H1 (cell line): ENCODE results near the gene SLC19A1. TPM values are rescaled to one million over a fixed set of nuclear protein-coding genes. Genes with fewer than 3 reads are reported as not detected.

Experiments used
- CTCF ChIA-PET: fragments of 300-600 bp; sonication (Branson Sonifier 250); formaldehyde crosslinking; loops from one replicate; lab custom pipeline; 2021; ENCODE audit not compliant: partially characterized antibody; lab: Charles Lee
- POLR2A ChIA-PET: fragments of 300-600 bp; sonication (Branson Sonifier 250); formaldehyde crosslinking; loops from one replicate; lab custom pipeline; 2021; ENCODE audit warnings: inconsistent platforms; ENCODE audit not compliant: partially characterized antibody; lab: Charles Lee
- DNase-seq, 2 experiments: peaks; one replicate each; pipeline versions ENCODE4 v3.0.0 to v3.0.0-alpha.2; 2010 to 2022; ENCODE audit warnings: low spot score in 2 of 2, low read depth in 1 of 2, mixed read lengths in 1 of 2
- FAIRE-seq: peaks from 2 replicates; lab custom pipeline; 2011; peaks lifted over from hg19 to GRCh38; lab: Jason Lieb, UNC
- H2AFZ ChIP-seq: 2 replicates; pipeline ENCODE4 v1.8.1; 2012; ENCODE audit warnings: low read length, inconsistent platforms
- H2AK5ac ChIP-seq: 2 replicates; pipeline ENCODE4 v1.6.1; 2013; ENCODE audit warnings: low read depth, low read length
- H2BK120ac ChIP-seq: replicated peaks from 2 replicates; pipeline ENCODE3; 2013; ENCODE audit warnings: low read depth, low read length, inconsistent platforms
- H2BK12ac ChIP-seq: 2 replicates; pipeline ENCODE4 v1.6.1; 2013; ENCODE audit warnings: low read depth, low read length
- H2BK15ac ChIP-seq: 2 replicates; pipeline ENCODE4 v1.6.1; 2013; ENCODE audit warnings: low read length
- H2BK20ac ChIP-seq: 2 replicates; pipeline ENCODE4 v1.6.1; 2013; ENCODE audit warnings: low read length
- H2BK5ac ChIP-seq: 2 replicates; pipeline ENCODE4 v1.6.1; 2013; ENCODE audit warnings: low read depth, low read length
- H3K14ac ChIP-seq: 2 replicates; pipeline ENCODE4 v1.6.1; 2013; ENCODE audit warnings: inconsistent platforms; ENCODE audit not compliant: insufficient read length
- H3K18ac ChIP-seq: 2 replicates; pipeline ENCODE4 v1.6.1; 2013; ENCODE audit warnings: low read length; ENCODE audit errors: extremely low read depth
- H3K23ac ChIP-seq: 2 replicates; pipeline ENCODE4 v1.6.1; 2013; ENCODE audit warnings: inconsistent platforms; ENCODE audit not compliant: insufficient read length
- H3K23me2 ChIP-seq: 2 replicates; pipeline ENCODE4 v1.6.1; 2013; ENCODE audit warnings: low read depth, low read length
- H3K27ac ChIP-seq: 2 replicates; pipeline ENCODE4 v1.6.1; 2011; ENCODE audit warnings: low read depth, low read length, inconsistent platforms
- H3K27me3 ChIP-seq, 4 experiments: replicated peaks in 1 of 4; 1 replicate in 1 of 4; 2 replicates in 3 of 4; pipeline versions ENCODE4 v1.6.1 to v1.8.1; 2011 to 2013; ENCODE audit warnings: low read length in 3 of 4, mild to moderate bottlenecking in 3 of 4, inconsistent platforms in 2 of 4, mixed read lengths in 2 of 4, moderate library complexity in 1 of 4; ENCODE audit not compliant: control insufficient read depth in 3 of 4, insufficient read depth in 3 of 4; ENCODE audit errors: extremely low read depth in 1 of 4
- H3K36me3 ChIP-seq, 4 experiments: 2 replicates each; pipeline versions ENCODE4 v1.6.1 to v1.8.1; 2011 to 2013; ENCODE audit warnings: mild to moderate bottlenecking in 4 of 4, low read length in 3 of 4, moderate library complexity in 2 of 4, control low read depth in 1 of 4, inconsistent platforms in 1 of 4; ENCODE audit not compliant: insufficient read depth in 4 of 4, control insufficient read depth in 2 of 4
- H3K4ac ChIP-seq: replicated peaks from 2 replicates; pipeline ENCODE3; 2013; ENCODE audit warnings: low read length, low read depth, mixed read lengths, inconsistent platforms; ENCODE audit not compliant: insufficient read length
- H3K4me1 ChIP-seq, 4 experiments: replicated peaks in 1 of 4; 1 replicate in 1 of 4; 2 replicates in 3 of 4; pipeline versions ENCODE4 v1.6.1 to v1.8.1; 2011 to 2013; ENCODE audit warnings: low read length in 3 of 4, inconsistent platforms in 2 of 4, mixed read lengths in 1 of 4; ENCODE audit not compliant: insufficient read depth in 4 of 4, control insufficient read depth in 3 of 4
- H3K4me2 ChIP-seq, 2 experiments: 2 replicates each; pipeline versions ENCODE4 v1.6.1 to v1.8.1; 2011 to 2013; ENCODE audit warnings: low read depth in 2 of 2, low read length in 2 of 2, control low read depth in 1 of 2, inconsistent platforms in 1 of 2, mild to moderate bottlenecking in 1 of 2; ENCODE audit not compliant: insufficient read depth in 1 of 2
- H3K4me3 ChIP-seq, 4 experiments: fragments of 200-600, 300-600 bp in 1 of 4; sonication (generic), shearing (Covaris generic), sonication (Bioruptor Twin) in 1 of 4; 2 replicates each; pipeline versions ENCODE4 v1.5.1 to v1.8.1; 2011 to 2016; ENCODE audit warnings: low read length in 4 of 4, low read depth in 3 of 4, control low read depth in 2 of 4, inconsistent platforms in 2 of 4, mild to moderate bottlenecking in 2 of 4, mixed read lengths in 1 of 4, moderate library complexity in 1 of 4; ENCODE audit not compliant: insufficient read depth in 2 of 4; ENCODE audit errors: extremely low read depth in 1 of 4
- H3K56ac ChIP-seq: replicated peaks from 2 replicates; pipeline ENCODE3; 2013; ENCODE audit warnings: low read depth, mild to moderate bottlenecking, mixed read lengths, low read length, inconsistent platforms; ENCODE audit not compliant: insufficient read length
- H3K79me1 ChIP-seq: 2 replicates; pipeline ENCODE4 v1.6.1; 2013; ENCODE audit warnings: low read depth, low read length, control low read depth
- H3K79me2 ChIP-seq, 2 experiments: 2 replicates each; pipeline versions ENCODE4 v1.6.1 to v1.8.1; 2012 to 2013; ENCODE audit warnings: low read length in 2 of 2, mild to moderate bottlenecking in 2 of 2, inconsistent platforms in 1 of 2; ENCODE audit not compliant: insufficient read depth in 2 of 2, control insufficient read depth in 1 of 2
- H3K9ac ChIP-seq, 4 experiments: replicated peaks in 1 of 4; 1 replicate in 1 of 4; 2 replicates in 3 of 4; pipeline versions ENCODE4 v1.6.1 to v1.8.1; 2011 to 2013; ENCODE audit warnings: low read depth in 3 of 4, low read length in 3 of 4, control low read depth in 2 of 4, mild to moderate bottlenecking in 2 of 4, moderate library complexity in 2 of 4, inconsistent platforms in 1 of 4; ENCODE audit errors: extremely low read depth in 1 of 4
- H3K9me3 ChIP-seq, 2 experiments: 2 replicates each; pipeline versions ENCODE4 v1.6.1 to v1.8.1; 2012 to 2013; ENCODE audit warnings: mild to moderate bottlenecking in 2 of 2, moderate library complexity in 2 of 2, control low read depth in 1 of 2, inconsistent platforms in 1 of 2, low read depth in 1 of 2, low read length in 1 of 2, mixed read lengths in 1 of 2; ENCODE audit not compliant: insufficient read depth in 2 of 2
- H4K20me1 ChIP-seq, 2 experiments: replicated peaks in 1 of 2; 2 replicates each; pipeline versions ENCODE3 to v1.8.1; 2011 to 2013; ENCODE audit warnings: inconsistent platforms in 2 of 2, low read length in 2 of 2, mild to moderate bottlenecking in 1 of 2; ENCODE audit not compliant: insufficient read depth in 2 of 2, control insufficient read depth in 1 of 2
- H4K5ac ChIP-seq: 2 replicates; pipeline ENCODE4 v1.6.1; 2013; ENCODE audit warnings: low read length, low read depth, mixed read lengths, inconsistent platforms; ENCODE audit not compliant: insufficient read length
- H4K8ac ChIP-seq: 2 replicates; pipeline ENCODE4 v1.8.0; 2013; ENCODE audit warnings: mild to moderate bottlenecking, moderate library complexity, low read length, inconsistent platforms; ENCODE audit not compliant: insufficient read depth; ENCODE audit errors: extremely low read depth
- H4K91ac ChIP-seq: replicated peaks from 2 replicates; pipeline ENCODE3; 2013; ENCODE audit warnings: low read length, mixed read lengths, inconsistent platforms; ENCODE audit not compliant: insufficient read length
- CBX8 ChIP-seq: fragments of 300-800, 300-1000 bp; sonication (generic); IDR thresholded peaks from 2 replicates; pipeline ENCODE4 v1.7.1; 2016; ENCODE audit warnings: low read depth, low read length, borderline replicate concordance
- EP300 ChIP-seq, 2 experiments: IDR thresholded peaks; 1 replicate in 1 of 2; 2 replicates in 1 of 2; pipeline ENCODE4 v1.6.1; 2011 to 2012; ENCODE audit warnings: low read depth in 2 of 2, low read length in 2 of 2, mild to moderate bottlenecking in 2 of 2, borderline replicate concordance in 1 of 2, inconsistent platforms in 1 of 2, moderate library complexity in 1 of 2
- FOSL1 ChIP-seq: IDR thresholded peaks from 2 replicates; pipeline ENCODE4 v1.6.1; 2011; ENCODE audit warnings: mild to moderate bottlenecking, low read depth, low read length, moderate library complexity; ENCODE audit not compliant: insufficient read depth
- PHF8 ChIP-seq: fragments of 200-600 bp; sonication (generic); conservative IDR thresholded peaks from 2 replicates; pipeline ENCODE4 v1.7.1; 2012; ENCODE audit warnings: low read depth, mild to moderate bottlenecking, inconsistent platforms, low read length, moderate library complexity
- whole genome bisulfite sequencing, 2 experiments: shearing (Covaris generic) in 1 of 2; methylation state at CpG; one replicate each; pipeline versions ENCODE4 v1.1.6 to v1.1.7; 2013 to 2015; ENCODE audit warnings: low lambda C conversion rate in 2 of 2, mixed read lengths in 2 of 2, inconsistent platforms in 1 of 2, low coverage in 1 of 2, missing lambda C conversion rate in 1 of 2; ENCODE audit not compliant: insufficient replicate concordance in 2 of 2, insufficient coverage in 1 of 2, insufficient read length in 1 of 2; ENCODE audit errors: extremely low coverage in 1 of 2, missing lambda C conversion rate in 1 of 2; 5-methylcytosine and 5-hydroxymethylcytosine counted together
- polyA plus RNA-seq, 7 experiments: library from polyadenylated mRNA; depleted of rRNA in 3 of 7; stranded (reverse) in 5 of 7; unstranded in 2 of 7; fragments of >200 nt in 5 of 7; fragments of 200-250 nt in 2 of 7; gene quantifications; 1 replicate in 5 of 7; 2 replicates in 1 of 7; 4 replicates in 1 of 7; pipeline versions ENCODE4 v1.2.1 to v1.2.3, GENCODE V29; 2011 to 2013; ENCODE audit warnings: missing spikeins in 2 of 7, mixed read lengths in 2 of 7
- total RNA-seq: library from RNA; stranded (reverse); fragmentation: NEBNext Ultra II Directional; extraction: Animal tissue kit (Norgen Biotek cat#: 25700); gene quantifications from 2 replicates; pipeline ENCODE4 v1.2.1, GENCODE V29; 2021

Gene SLC19A1
- total and polyA plus RNA-seq, 2 of the 8 experiments (the other 6 are each of a cell fraction or from before 2014, with no cell fraction given), result 31.6 to 43.8 TPM

GRCh38 chr21:45572783-45573451, 30.7 kb upstream of the SLC19A1 start:
- H3K27me3 ChIP-seq, result no peaks in the 10 kb centered on the region; a peak in 1 of 7 replicates
- 89% methylated on average over 11 of the region's 11 CpGs; no CpG with 5 or more reads in 1 of the 2 experiments for WGBS, 2 experiments
- ChIA-PET CTCF (interaction anchor here (0.6 to 2.7 kb wide), 4 partner anchors 10 to 193 kb away, joined by 3 to 12 read pairs (median 3); no protein-coding TSS in a partner anchor), POLR2A (interaction anchor here (0.7 kb wide), 1 partner anchor 17 kb away, joined by 3 read pairs; no protein-coding TSS in a partner anchor)
- DNase-seq (no peak), FAIRE-seq (no peak)
- H3K36me3 ChIP-seq, result no peaks in the 10 kb centered on the region
- no peak overlapping the region for H3K18ac ChIP-seq
- H3K4ac ChIP-seq, result no peak overlapping the region
- H3K79me2 ChIP-seq, result no peaks in the 10 kb centered on the region
- H2BK5ac ChIP-seq, result no peak overlapping the region
- no peak overlapping the region for H3K4me2 ChIP-seq
- H3K23ac ChIP-seq, result no peak overlapping the region
- no peak overlapping the region for H4K5ac ChIP-seq
- no peak overlapping the region for H3K27ac ChIP-seq
- H3K4me3 ChIP-seq, result no peak overlapping the region
- H3K14ac ChIP-seq, result no peak overlapping the region
- H3K9ac ChIP-seq, result no peak overlapping the region
- no peaks in the 10 kb centered on the region for H3K23me2 ChIP-seq
- no peaks in the 10 kb centered on the region for H3K9me3 ChIP-seq
- H2AFZ ChIP-seq, result no peak overlapping the region
- no peak overlapping the region for H4K91ac ChIP-seq
- no peak overlapping the region for H2BK15ac ChIP-seq
- H2BK120ac ChIP-seq, result no peak overlapping the region
- no peak overlapping the region for H2AK5ac ChIP-seq
- H3K56ac ChIP-seq, result no peak overlapping the region
- H2BK20ac ChIP-seq, result no peak overlapping the region
- no peaks in the 10 kb centered on the region for H3K79me1 ChIP-seq
- TF ChIP-seq PHF8 (no peak), EP300 (IDR thresholded peaks at IDR 0.05; ENCODE audit: borderline replicate concordance in 1 of 2, low read depth in 2 of 2, low read length in 2 of 2) (no peak), FOSL1 (no peak), CBX8 (no peak)
- no peak overlapping the region for H4K8ac ChIP-seq
- peaks cover 0 to 8% (median 5%) of the 10 kb centered on the region in 4 experiments; a peak in 3 of 7 replicates for H3K4me1 ChIP-seq
- no peak overlapping the region for H2BK12ac ChIP-seq
- H4K20me1 ChIP-seq, result no peaks in the 10 kb centered on the region
